Measurements from ENCODE around the gene XPOT.

- TF ChIP-seq POLR2A (IDR thresholded peaks at IDR 0.05) (no peak), CTCF (IDR thresholded peaks at IDR 0.05) (no peak), EP300 (IDR thresholded peaks at IDR 0.05) (no peak)
These were observed 46.0 kb downstream of the XPOT start for GRCh38 chr12:64450057-64450640.
